ENCODE results near the gene SHMT1. TPM values are rescaled to one million over a fixed set of nuclear protein-coding genes. Genes with fewer than 3 reads are reported as not detected.

SHMT1 gene
- total RNA-seq, 1 donor from 2014 or later = 18.9 TPM

GRCh38 chr17:18328643-18329204 is 34.6 kb downstream of the SHMT1 start:
- Mint-ChIP-seq H3K27me3 (ENCODE audit: unreplicated experiment) (peaks cover 5% of the 10 kb centered on the region), H3K4me1 (ENCODE audit: unreplicated experiment) (no peaks in the 10 kb centered on the region), H3K4me3 (ENCODE audit: unreplicated experiment) (peak overlapping the region; percentile 31), H3K27ac (ENCODE audit: unreplicated experiment) (no peak overlapping the region), H3K36me3 (ENCODE audit: low read depth, unreplicated experiment) (peaks cover 27% of the 10 kb centered on the region), H3K9me3 (ENCODE audit: unreplicated experiment) (no peaks in the 10 kb centered on the region)
- no peak for TF ChIP-seq CTCF (IDR thresholded peaks at IDR 0.05; ENCODE audit: unreplicated experiment)
- DNase-seq (ENCODE audit: low spot score) = no peak

DNA sequence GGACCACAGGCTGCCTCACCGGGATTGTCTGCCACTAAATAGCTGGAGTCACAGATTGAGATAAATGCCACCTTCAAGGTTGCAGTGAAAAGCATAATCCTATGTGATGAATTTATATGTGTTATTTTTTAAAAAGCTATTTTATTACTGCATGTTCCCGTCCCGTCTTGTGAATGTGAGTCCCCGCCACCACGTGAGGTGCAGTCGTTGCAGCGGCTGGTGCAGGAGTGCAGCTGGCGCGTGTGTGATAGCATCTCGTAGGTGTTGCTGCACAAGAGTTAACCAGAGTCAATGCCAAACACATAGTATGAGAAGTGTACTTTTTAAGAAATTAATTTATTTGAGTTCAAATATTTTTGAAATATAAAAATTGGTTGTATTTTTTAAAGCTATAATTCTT is 35.8 kb downstream of the SHMT1 start:
- H3K36me3 Mint-ChIP-seq (ENCODE audit: low read depth, unreplicated experiment) = peaks cover 23% of the 10 kb centered on the region

GRCh38 chr17:18327093-18327492 is 36.3 kb downstream of the SHMT1 start:
- peaks cover 8% of the 10 kb centered on the region for H3K27me3 Mint-ChIP-seq (ENCODE audit: unreplicated experiment)
- H3K27ac Mint-ChIP-seq (ENCODE audit: unreplicated experiment) = no peak overlapping the region
- peaks cover 20% of the 10 kb centered on the region for H3K36me3 Mint-ChIP-seq (ENCODE audit: low read depth, unreplicated experiment)
- no peak for TF ChIP-seq CTCF (IDR thresholded peaks at IDR 0.05; ENCODE audit: unreplicated experiment)
- DNase-seq (ENCODE audit: low spot score) = no peak
- H3K4me1 Mint-ChIP-seq (ENCODE audit: unreplicated experiment) = no peaks in the 10 kb centered on the region
- no peaks in the 10 kb centered on the region for H3K9me3 Mint-ChIP-seq (ENCODE audit: unreplicated experiment)
- H3K4me3 Mint-ChIP-seq (ENCODE audit: unreplicated experiment) = no peak overlapping the region

More for the DNA sequence above, 35.8 kb downstream of the SHMT1 start:
- TF ChIP-seq CTCF (IDR thresholded peaks at IDR 0.05; ENCODE audit: unreplicated experiment) = no peak
- H3K27me3 Mint-ChIP-seq (ENCODE audit: unreplicated experiment) = peaks cover 6% of the 10 kb centered on the region
- H3K27ac Mint-ChIP-seq (ENCODE audit: unreplicated experiment) = no peak overlapping the region
- DNase-seq (ENCODE audit: low spot score) = no peak
- H3K4me3 Mint-ChIP-seq (ENCODE audit: unreplicated experiment) = no peak overlapping the region
- no peaks in the 10 kb centered on the region for H3K9me3 Mint-ChIP-seq (ENCODE audit: unreplicated experiment)
- H3K4me1 Mint-ChIP-seq (ENCODE audit: unreplicated experiment) = no peaks in the 10 kb centered on the region

DNA sequence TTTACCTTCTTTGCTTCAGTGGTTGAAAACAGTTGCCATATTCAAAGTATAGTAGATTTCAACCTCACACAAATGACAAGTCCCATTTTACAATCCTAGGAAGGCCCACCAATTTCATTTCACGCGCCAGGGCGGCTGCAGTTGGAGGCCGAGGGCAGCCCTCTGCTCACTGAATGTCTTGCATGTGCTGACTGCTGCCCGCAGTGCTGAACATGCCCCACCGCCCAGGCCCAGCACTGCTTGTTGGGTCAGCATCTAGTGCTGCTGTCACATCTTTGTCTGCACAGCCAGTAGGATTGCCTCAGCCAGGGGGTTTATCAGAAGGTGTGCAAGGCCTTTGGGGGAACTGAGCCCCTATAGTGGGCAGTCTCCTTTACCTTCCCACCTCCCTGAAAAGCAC is 36.8 kb downstream of the SHMT1 start:
- Mint-ChIP-seq H3K4me1 (ENCODE audit: unreplicated experiment) (no peaks in the 10 kb centered on the region), H3K9me3 (ENCODE audit: unreplicated experiment) (no peaks in the 10 kb centered on the region), H3K36me3 (ENCODE audit: low read depth, unreplicated experiment) (peaks cover 18% of the 10 kb centered on the region), H3K27me3 (ENCODE audit: unreplicated experiment) (peaks cover 7% of the 10 kb centered on the region), H3K4me3 (ENCODE audit: unreplicated experiment) (no peak overlapping the region), H3K27ac (ENCODE audit: unreplicated experiment) (no peak overlapping the region)
- no peak for DNase-seq (ENCODE audit: low spot score)
- no peak for TF ChIP-seq CTCF (IDR thresholded peaks at IDR 0.05; ENCODE audit: unreplicated experiment)

- Mint-ChIP-seq H3K27me3 (ENCODE audit: unreplicated experiment) (peaks cover 7% of the 10 kb centered on the region), H3K4me3 (ENCODE audit: unreplicated experiment) (no peak overlapping the region), H3K4me1 (ENCODE audit: unreplicated experiment) (no peaks in the 10 kb centered on the region), H3K36me3 (ENCODE audit: low read depth, unreplicated experiment) (peaks cover 14% of the 10 kb centered on the region), H3K27ac (ENCODE audit: unreplicated experiment) (no peak overlapping the region), H3K9me3 (ENCODE audit: unreplicated experiment) (no peaks in the 10 kb centered on the region)
- no peak for TF ChIP-seq CTCF (IDR thresholded peaks at IDR 0.05; ENCODE audit: unreplicated experiment)
- DNase-seq (ENCODE audit: low spot score) = no peak
These were observed 37.3 kb downstream of the SHMT1 start for GRCh38 chr17:18326039-18326438.

Measured in endothelial cell (in vitro differentiated cells).